ENCODE results near the gene PADI4. TPM values are rescaled to one million over a fixed set of nuclear protein-coding genes. Genes with fewer than 3 reads are reported as not detected.

The PADI4 gene
- total and polyA plus RNA-seq, 4 donors, result 0.32 to 6.1 (median 0.90) TPM

GRCh38 chr1:17282836-17283235, 25.2 kb upstream of the PADI4 start:
- Histone ChIP-seq H3K9ac (ENCODE audit: low read depth in 1 of 2, low read length in 2 of 2) (no peak overlapping the region), H3K36me3 (ENCODE audit: control insufficient read depth in 4 of 4, insufficient read depth in 3 of 4, low read depth in 1 of 4, low read length in 3 of 4) (no peaks in the 10 kb centered on the region), H3K27ac (ENCODE audit: low read depth in 1 of 2, low read length in 2 of 2) (no peak overlapping the region), H3K27me3 (ENCODE audit: control insufficient read depth in 4 of 4, insufficient read depth in 4 of 4, low read length in 3 of 4) (no peaks in the 10 kb centered on the region), H3K4me3 (ENCODE audit: low read depth in 1 of 3, low read length in 3 of 3) (no peak overlapping the region), H3K4me1 (ENCODE audit: control insufficient read depth in 4 of 4, insufficient read depth in 4 of 4, low read length in 3 of 4) (no peaks in the 10 kb centered on the region), H3K9me3 (ENCODE audit: control insufficient read depth in 4 of 4, low read length in 3 of 4) (no peaks in the 10 kb centered on the region)
- 81% methylated on average over 5 of the region's 5 CpGs for WGBS
- no peak for TF ChIP-seq CTCF (IDR thresholded peaks at IDR 0.05; ENCODE audit: low read depth, low read length, missing input control)
- no peak for TF ChIP-seq REST (IDR thresholded peaks at IDR 0.05)
- TF ChIP-seq RXRA (IDR thresholded peaks at IDR 0.05), result no peak
- no peak for TF ChIP-seq FOXA2 (IDR thresholded peaks at IDR 0.05)
- no peak for TF ChIP-seq GABPA (IDR thresholded peaks at IDR 0.05 in 1 of 2, conservative IDR thresholded peaks at IDR 0.05 in 1 of 2)
- no peak for TF ChIP-seq ZBTB33 (IDR thresholded peaks at IDR 0.05)
- no peak for TF ChIP-seq NR2F2 (IDR thresholded peaks at IDR 0.05)
- no peak for TF ChIP-seq HNF4A (conservative IDR thresholded peaks at IDR 0.05)
- TF ChIP-seq HNF4G (IDR thresholded peaks at IDR 0.05), result no peak
- TF ChIP-seq FOXA1 (IDR thresholded peaks at IDR 0.05), result no peak
- no peak for TF ChIP-seq ATF3 (IDR thresholded peaks at IDR 0.05)
- TF ChIP-seq JUND (IDR thresholded peaks at IDR 0.05), result no peak
- TF ChIP-seq SP1 (IDR thresholded peaks at IDR 0.05), result no peak
- no peak for TF ChIP-seq MAX (IDR thresholded peaks at IDR 0.05)
- TF ChIP-seq TAF1 (conservative IDR thresholded peaks at IDR 0.05), result no peak
- TF ChIP-seq EGR1 (IDR thresholded peaks at IDR 0.05; ENCODE audit: low read depth in 2 of 2), result no peak
- no peak for TF ChIP-seq RAD21 (IDR thresholded peaks at IDR 0.05)
- no peak for TF ChIP-seq YY1 (IDR thresholded peaks at IDR 0.05)
- no peak for DNase-seq (ENCODE audit: low spot score)
